Mesenchymal stem cell (in vitro differentiated cells and primary cell): ENCODE results near the gene SYS1.

Source experiments
- DNase-seq: peaks from one replicate; pipeline ENCODE4 v3.0.0-alpha.2; 2013
- H2AFZ ChIP-seq: one replicate; pipeline ENCODE4 v1.6.1; 2013; ENCODE audit warnings: low read depth, mild to moderate bottlenecking, control low read depth, inconsistent platforms, low read length, moderate library complexity
- H2AK5ac ChIP-seq: 2 replicates; pipeline ENCODE4 v1.6.1; 2013; ENCODE audit warnings: low read length, moderate library complexity, mild to moderate bottlenecking, inconsistent platforms; ENCODE audit not compliant: severe bottlenecking
- H2BK120ac ChIP-seq: one replicate; pipeline ENCODE4 v1.6.1; 2013; ENCODE audit warnings: low read depth, mild to moderate bottlenecking, inconsistent platforms, low read length, moderate library complexity
- H2BK12ac ChIP-seq, 2 experiments: one replicate each; pipeline ENCODE4 v1.6.1; 2013; ENCODE audit warnings: inconsistent platforms in 2 of 2, low read length in 2 of 2, mild to moderate bottlenecking in 2 of 2, moderate library complexity in 2 of 2, control low read depth in 1 of 2
- H2BK15ac ChIP-seq: one replicate; pipeline ENCODE4 v1.6.1; 2013; ENCODE audit warnings: mild to moderate bottlenecking, low read depth, inconsistent platforms; ENCODE audit not compliant: poor library complexity, severe bottlenecking
- H2BK5ac ChIP-seq: 2 replicates; pipeline ENCODE4 v1.6.1; 2013; ENCODE audit warnings: low read depth, mild to moderate bottlenecking, low read length, control low read depth, inconsistent platforms; ENCODE audit not compliant: poor library complexity, severe bottlenecking
- H3K14ac ChIP-seq, 2 experiments: one replicate each; pipeline ENCODE4 v1.6.1; 2013; ENCODE audit warnings: inconsistent platforms in 2 of 2, low read length in 2 of 2, control low read depth in 1 of 2, mild to moderate bottlenecking in 1 of 2, moderate library complexity in 1 of 2
- H3K18ac ChIP-seq, 2 experiments: one replicate each; pipeline ENCODE4 v1.6.1; 2013; ENCODE audit warnings: inconsistent platforms in 2 of 2, low read length in 2 of 2, control low read depth in 1 of 2, low read depth in 1 of 2, mild to moderate bottlenecking in 1 of 2
- H3K23ac ChIP-seq, 2 experiments: one replicate each; pipeline ENCODE4 v1.6.1; 2013; ENCODE audit warnings: inconsistent platforms in 2 of 2, low read length in 2 of 2, mild to moderate bottlenecking in 2 of 2, moderate library complexity in 2 of 2, control low read depth in 1 of 2
- H3K27ac ChIP-seq: 2 replicates; pipeline ENCODE4 v1.5.1; 2013; ENCODE audit warnings: mild to moderate bottlenecking, moderate library complexity, low read length, control low read depth, inconsistent platforms; ENCODE audit not compliant: poor library complexity, severe bottlenecking
- H3K27me3 ChIP-seq, 2 experiments: 2 replicates each; pipeline versions ENCODE4 v1.6.1 to v1.7.0; 2013; ENCODE audit warnings: low read length in 2 of 2, mild to moderate bottlenecking in 2 of 2, moderate library complexity in 2 of 2, control low read depth in 1 of 2, inconsistent platforms in 1 of 2; ENCODE audit not compliant: control insufficient read depth in 1 of 2, insufficient read depth in 1 of 2
- H3K36me3 ChIP-seq, 2 experiments: 2 replicates each; pipeline versions ENCODE4 v1.6.1 to v1.7.0; 2013; ENCODE audit warnings: low read length in 2 of 2, control low read depth in 1 of 2, inconsistent platforms in 1 of 2, low read depth in 1 of 2, mild to moderate bottlenecking in 1 of 2; ENCODE audit not compliant: insufficient read depth in 2 of 2, control insufficient read depth in 1 of 2
- H3K4ac ChIP-seq, 2 experiments: one replicate each; pipeline ENCODE4 v1.6.1; 2013; ENCODE audit warnings: inconsistent platforms in 2 of 2, low read length in 2 of 2, mild to moderate bottlenecking in 2 of 2, moderate library complexity in 2 of 2, control low read depth in 1 of 2, low read depth in 1 of 2
- H3K4me1 ChIP-seq: 2 replicates; pipeline ENCODE4 v1.6.1; 2013; ENCODE audit warnings: low read depth, low read length, control low read depth; ENCODE audit not compliant: control insufficient read depth, insufficient read depth
- H3K4me2 ChIP-seq: 2 replicates; pipeline ENCODE4 v1.6.1; 2013; ENCODE audit warnings: low read length, mild to moderate bottlenecking, inconsistent platforms; ENCODE audit not compliant: poor library complexity, severe bottlenecking
- H3K4me3 ChIP-seq, 2 experiments: 2 replicates each; pipeline versions ENCODE4 v1.5.1 to v1.7.0; 2013; ENCODE audit warnings: low read length in 2 of 2, mild to moderate bottlenecking in 2 of 2, control low read depth in 1 of 2, low read depth in 1 of 2; ENCODE audit not compliant: insufficient read depth in 1 of 2
- H3K79me1 ChIP-seq: replicated peaks from 2 replicates; pipeline ENCODE4 v1.6.1; 2013; ENCODE audit warnings: mild to moderate bottlenecking, control low read depth, low read length, inconsistent platforms; ENCODE audit not compliant: poor library complexity, severe bottlenecking
- H3K9ac ChIP-seq: 2 replicates; pipeline ENCODE4 v1.7.0; 2013; ENCODE audit warnings: mild to moderate bottlenecking, low read length, moderate library complexity
- H3K9me3 ChIP-seq: 2 replicates; pipeline ENCODE4 v1.7.0; 2013; ENCODE audit warnings: mild to moderate bottlenecking, low read length; ENCODE audit not compliant: control insufficient read depth
- H4K8ac ChIP-seq: one replicate; pipeline ENCODE4 v1.6.1; 2013; ENCODE audit warnings: inconsistent platforms, mild to moderate bottlenecking, low read length, moderate library complexity
- H4K91ac ChIP-seq: one replicate; pipeline ENCODE4 v1.6.1; 2013; ENCODE audit warnings: mild to moderate bottlenecking, low read length, inconsistent platforms
- WGBS: methylation state at CpG from one replicate; pipeline ENCODE4 v1.1.7; 2013; ENCODE audit warnings: mixed read lengths; 5-methylcytosine and 5-hydroxymethylcytosine counted together

The SYS1 gene

GRCh38 chr20:45412653-45413052, 49.7 kb downstream of the SYS1 start:
- Histone ChIP-seq H3K23ac (no peak overlapping the region), H2AK5ac (no peak overlapping the region), H3K18ac (no peak overlapping the region), H2AFZ (no peak overlapping the region), H4K91ac (no peak overlapping the region), H3K14ac (no peak overlapping the region), H3K9ac (no peak overlapping the region), H4K8ac (no peak overlapping the region), H3K4me3 (no peak overlapping the region), H3K79me1 (peaks cover 9% of the 10 kb centered on the region), H3K4me2 (no peak overlapping the region), H3K27me3 (no peaks in the 10 kb centered on the region), H3K9me3 (no peaks in the 10 kb centered on the region), H3K4ac (no peak overlapping the region), H3K36me3 (peaks cover 12 to 14% of the 10 kb centered on the region in 2 experiments), H2BK120ac (no peak overlapping the region), H3K4me1 (peaks cover 5% of the 10 kb centered on the region), H2BK5ac (no peak overlapping the region), H3K27ac (no peak overlapping the region), H2BK12ac (no peak overlapping the region), H2BK15ac (no peak overlapping the region)
- 83% methylated on average over 4 of the region's 5 CpGs for WGBS
- DNase-seq = no peak

- 76% methylated on average over 3 of the region's 3 CpGs for WGBS
- Histone ChIP-seq H3K4me1 (peaks cover 5% of the 10 kb centered on the region), H3K23ac (no peak overlapping the region), H3K27me3 (no peaks in the 10 kb centered on the region), H4K8ac (no peak overlapping the region), H3K4me3 (no peak overlapping the region), H2BK12ac (no peak overlapping the region), H3K9ac (no peak overlapping the region), H3K9me3 (no peaks in the 10 kb centered on the region), H2AK5ac (no peak overlapping the region), H4K91ac (no peak overlapping the region), H3K14ac (no peak overlapping the region), H3K79me1 (peaks cover 11% of the 10 kb centered on the region), H2AFZ (no peak overlapping the region), H3K27ac (no peak overlapping the region), H3K36me3 (peaks cover 14% of the 10 kb centered on the region in 2 experiments), H2BK5ac (no peak overlapping the region), H2BK120ac (no peak overlapping the region), H3K18ac (no peak overlapping the region), H2BK15ac (no peak overlapping the region), H3K4me2 (no peak overlapping the region), H3K4ac (no peak overlapping the region)
- DNase-seq = no peak
Measured at GRCh38 chr20:45413479-45413878, 50.5 kb downstream of the SYS1 start.

GRCh38 chr20:45415822-45416637, 53.1 kb downstream of the SYS1 start, which contains the start of gene PIGT:
PIGT (plus strand) TSS chr20:45416141; CDS start chr20:45416157, 16 bp downstream.
- Histone ChIP-seq H3K23ac (peak within 1 kb of the TSS in 1 of 2 experiments; percentile 94), H3K79me1 (peaks cover 21% of the 10 kb centered on the region)

GRCh38 chr20:45416917-45417316, 54.0 kb downstream of the SYS1 start:
- Histone ChIP-seq H4K91ac (no peak overlapping the region), H3K14ac (no peak overlapping the region), H3K4ac (no peak overlapping the region), H3K9me3 (no peaks in the 10 kb centered on the region), H3K9ac (peak overlapping the region; percentile 97), H2BK5ac (no peak overlapping the region), H2BK12ac (no peak overlapping the region), H2AK5ac (no peak overlapping the region), H4K8ac (no peak overlapping the region), H2AFZ (no peak overlapping the region), H3K27ac (no peak overlapping the region), H3K4me2 (peak overlapping the region; percentile 94), H2BK120ac (no peak overlapping the region), H3K27me3 (no peaks in the 10 kb centered on the region), H3K79me1 (peaks cover 21% of the 10 kb centered on the region), H3K23ac (no peak overlapping the region), H2BK15ac (no peak overlapping the region), H3K4me1 (peaks cover 13% of the 10 kb centered on the region), H3K36me3 (peaks cover 20 to 29% of the 10 kb centered on the region in 2 experiments), H3K18ac (no peak overlapping the region), H3K4me3 (peak overlapping the region in 1 of 2 experiments; percentile 94)
- 95% methylated on average over 2 of the region's 2 CpGs for WGBS
- no peak for DNase-seq

More at GRCh38 chr20:45415822-45416637, 53.1 kb downstream of the SYS1 start, which contains the start of gene PIGT:
- peak within 1 kb of the TSS; percentile 94 for H3K4me2 ChIP-seq
- peak within 1 kb of the TSS; percentile 89 for H4K91ac ChIP-seq
- H3K18ac ChIP-seq = peak within 1 kb of the TSS; percentile 81 to 89
- H2BK15ac ChIP-seq = peak within 1 kb of the TSS; percentile 65
- peak within 1 kb of the TSS; percentile 99 for H4K8ac ChIP-seq
- H2AFZ ChIP-seq = peak within 1 kb of the TSS; percentile 72
- H3K14ac ChIP-seq = peak within 1 kb of the TSS in 1 of 2 experiments; percentile 63
- H3K4me3 ChIP-seq = peak within 1 kb of the TSS; percentile 84 to 94
- DNase-seq = peak; percentile 88
- H3K4me1 ChIP-seq = peaks cover 13% of the 10 kb centered on the region
- H2BK12ac ChIP-seq = peak within 1 kb of the TSS in 1 of 2 experiments; percentile 21
- no peak within 1 kb of the TSS for H2AK5ac ChIP-seq
- no peak within 1 kb of the TSS for H2BK120ac ChIP-seq
- 1% methylated on average over 48 of the region's 52 CpGs for WGBS
- peak within 1 kb of the TSS; percentile 97 for H3K9ac ChIP-seq
- H2BK5ac ChIP-seq = no peak within 1 kb of the TSS
- H3K36me3 ChIP-seq = peaks cover 12 to 24% of the 10 kb centered on the region in 2 experiments
- peak within 1 kb of the TSS; percentile 26 for H3K27ac ChIP-seq
- H3K27me3 ChIP-seq = no peaks in the 10 kb centered on the region
- peak within 1 kb of the TSS; percentile 68 to 75 for H3K4ac ChIP-seq
- no peaks in the 10 kb centered on the region for H3K9me3 ChIP-seq
